GM12872 (cell line): Measurements from ENCODE around the gene MKRN2.

Source experiments
- CTCF ChIP-seq: IDR thresholded peaks from 3 replicates; pipeline ENCODE4 v1.5.1; 2011; ENCODE audit warnings: low read depth, mild to moderate bottlenecking, low read length, moderate library complexity; ENCODE audit not compliant: insufficient read depth

Gene MKRN2

GRCh38 chr3:12558706-12559105 is 1.8 kb downstream of the MKRN2 start:
- TF ChIP-seq CTCF = no peak

GRCh38 chr3:12559520-12559919 is 2.6 kb downstream of the MKRN2 start:
- TF ChIP-seq CTCF = no peak

GRCh38 chr3:12560505-12561190 is 3.8 kb downstream of the MKRN2 start:
- TF ChIP-seq CTCF = no peak

GRCh38 chr3:12561397-12561796 is 4.5 kb downstream of the MKRN2 start:
- no peak for TF ChIP-seq CTCF

GRCh38 chr3:12562451-12562850 is 5.6 kb downstream of the MKRN2 start:
- no peak for TF ChIP-seq CTCF

- no peak for TF ChIP-seq CTCF
These were observed 10.1 kb downstream of the MKRN2 start for GRCh38 chr3:12566976-12567375.

GRCh38 chr3:12568747-12569146 is 11.9 kb downstream of the MKRN2 start:
- no peak for TF ChIP-seq CTCF
